GM21723 (cell line): ENCODE results near the gene EDIL3.

Experiments used
- ATAC-seq: cut with Tn5 transposase; IDR thresholded peaks from one replicate; pipeline ENCODE4 v1.9.1; 2021; ENCODE audit warnings: mild to moderate bottlenecking, moderate library complexity; ENCODE audit not compliant: unreplicated experiment

The EDIL3 gene

DNA sequence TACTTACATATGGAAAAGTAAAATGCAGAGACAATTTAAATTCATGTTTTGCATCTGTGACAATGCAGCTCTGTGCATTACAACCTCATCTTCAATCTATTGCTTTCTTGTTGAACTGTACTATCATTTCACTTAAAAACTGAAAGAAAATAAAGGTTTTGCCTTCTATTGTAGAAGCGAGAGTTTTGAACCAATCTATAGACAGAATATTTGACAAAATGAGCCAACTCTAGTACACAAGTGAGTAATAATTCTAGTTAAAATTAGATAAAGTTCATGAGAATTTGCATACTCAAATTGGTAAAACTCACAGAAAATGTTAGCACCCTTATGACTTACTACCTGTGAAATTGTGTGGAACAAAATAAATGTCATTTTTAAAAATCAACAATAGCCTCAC is 123.7 kb downstream of the EDIL3 start:
- peak; percentile 62 for ATAC-seq

DNA sequence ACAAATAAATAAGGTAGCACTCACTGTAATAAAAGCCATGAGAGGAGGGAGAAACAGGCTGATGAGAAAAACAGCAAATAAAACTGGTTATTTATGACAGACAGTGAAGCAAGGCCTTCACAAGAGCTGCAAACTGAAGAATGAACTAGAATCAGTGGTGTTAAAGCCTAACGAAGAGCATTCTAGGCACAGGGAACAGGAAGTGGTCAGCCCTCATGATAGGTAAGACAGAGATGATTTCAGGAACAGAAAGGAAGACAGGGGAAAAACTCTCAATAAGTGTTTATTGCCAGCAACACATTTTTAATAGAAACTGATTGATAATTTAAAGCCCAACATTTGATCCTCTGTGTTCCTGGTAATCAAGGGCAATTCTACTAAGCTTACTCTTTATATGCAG is 124.5 kb downstream of the EDIL3 start:
- ATAC-seq, result peak; percentile 74

DNA sequence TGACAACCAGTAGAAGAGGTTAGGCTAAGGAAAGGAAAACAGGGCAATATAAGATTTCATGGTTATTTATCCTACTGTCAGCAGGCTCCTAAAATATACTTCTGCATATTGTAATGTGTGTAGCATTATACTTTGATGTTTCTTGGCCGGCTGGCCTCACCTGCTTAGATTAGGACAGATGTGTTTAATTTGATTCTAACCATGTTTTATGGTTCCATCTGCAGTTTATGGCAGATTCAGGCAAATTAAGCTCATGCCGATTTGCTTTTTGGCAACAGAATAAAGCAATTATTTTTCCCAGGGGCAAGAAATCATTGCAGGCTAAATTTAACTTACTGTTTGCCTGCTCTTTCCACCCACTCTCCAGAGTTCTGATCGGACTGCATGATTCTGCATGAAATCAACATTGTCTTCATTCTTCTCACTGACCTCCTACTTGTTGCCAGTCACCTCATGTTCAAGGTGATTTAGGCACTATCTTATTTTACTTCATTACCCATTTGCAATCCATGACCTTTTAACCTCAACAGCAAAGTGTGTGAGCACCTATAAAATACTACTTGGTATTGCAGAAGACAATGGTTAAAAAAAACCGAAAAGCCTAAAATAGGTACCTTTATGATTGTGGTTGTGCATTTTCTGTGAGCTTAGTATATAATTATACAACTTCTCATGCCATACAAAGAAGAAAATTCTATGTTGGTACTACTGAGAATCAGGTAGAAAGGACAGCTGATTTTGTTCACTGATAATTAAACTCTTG is 125.2 kb downstream of the EDIL3 start:
- ATAC-seq, result no peak

DNA sequence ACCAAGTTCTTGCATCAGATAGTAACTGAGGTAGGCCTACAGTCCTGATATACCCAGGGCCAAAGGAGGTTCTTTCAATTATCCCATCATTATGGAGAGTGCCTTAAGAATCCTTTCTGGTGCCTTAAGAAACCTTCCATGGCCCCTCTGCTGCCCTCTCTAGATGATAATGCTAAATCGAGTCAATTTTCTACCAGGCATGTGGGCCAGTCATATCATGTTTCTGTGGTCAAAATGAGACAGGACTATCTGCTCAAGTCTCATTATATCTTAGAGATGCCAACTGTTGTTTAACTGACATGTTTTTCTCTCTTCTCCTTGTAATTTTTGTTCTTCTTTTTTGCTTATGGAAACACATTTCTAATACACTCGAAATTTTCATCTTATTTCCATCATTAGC is 127.6 kb downstream of the EDIL3 start:
- no peak for ATAC-seq

DNA sequence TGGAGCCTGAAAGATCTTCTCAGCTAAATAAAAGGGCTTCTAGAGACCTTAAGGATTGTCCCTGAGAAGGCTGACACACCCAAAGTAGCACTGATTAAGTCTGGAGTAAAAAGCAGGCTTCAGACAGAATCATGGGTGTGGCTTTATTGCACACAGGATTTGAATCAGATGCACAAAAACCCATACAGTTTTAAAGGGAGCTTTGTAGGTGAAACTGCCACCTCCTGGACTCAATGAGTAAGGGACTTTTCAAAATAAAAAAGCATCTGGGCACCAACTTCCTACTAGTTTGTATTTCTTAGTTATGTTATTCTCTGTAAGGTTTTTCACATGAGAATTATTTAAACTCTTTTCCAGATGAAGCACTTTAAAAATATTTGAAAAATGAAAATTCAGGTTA is 129.4 kb downstream of the EDIL3 start:
- ATAC-seq, result no peak

DNA sequence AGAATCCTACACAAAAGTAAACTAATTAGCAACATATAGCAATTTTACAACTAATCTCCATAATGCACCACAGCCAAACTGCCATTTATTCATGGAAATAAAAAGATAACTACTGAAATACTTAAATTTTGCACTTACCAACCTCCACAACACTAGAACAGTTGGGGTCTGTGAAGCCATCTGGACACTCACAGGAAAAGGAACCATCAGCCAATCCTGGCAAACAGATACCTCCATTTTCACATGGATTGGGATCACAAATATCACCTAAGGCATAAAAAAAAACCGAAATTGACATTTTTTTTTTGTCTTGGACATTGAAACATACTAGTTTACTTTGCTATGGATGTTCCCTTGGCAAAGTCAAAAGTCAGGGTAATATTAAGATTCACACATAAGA is 130.7 kb downstream of the EDIL3 start:
- no peak for ATAC-seq

DNA sequence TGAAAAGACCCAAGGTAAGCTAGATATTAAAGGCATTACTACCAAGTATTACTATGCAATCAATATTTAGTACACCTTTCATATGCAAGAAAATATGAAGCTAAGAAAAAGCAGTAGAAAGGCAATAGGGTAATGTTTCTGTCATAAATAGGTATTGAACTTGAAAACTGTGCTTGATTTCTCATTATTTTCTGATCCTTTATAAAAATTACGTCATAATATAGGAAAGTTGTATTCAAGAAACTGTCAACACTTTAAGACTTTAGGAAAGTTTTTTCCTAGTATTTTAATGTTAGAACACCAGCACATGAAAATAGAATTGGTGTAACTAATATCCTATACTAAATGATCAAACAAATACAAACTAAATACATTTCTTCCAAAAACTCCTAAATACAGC is 133.2 kb downstream of the EDIL3 start:
- ATAC-seq, result no peak

DNA sequence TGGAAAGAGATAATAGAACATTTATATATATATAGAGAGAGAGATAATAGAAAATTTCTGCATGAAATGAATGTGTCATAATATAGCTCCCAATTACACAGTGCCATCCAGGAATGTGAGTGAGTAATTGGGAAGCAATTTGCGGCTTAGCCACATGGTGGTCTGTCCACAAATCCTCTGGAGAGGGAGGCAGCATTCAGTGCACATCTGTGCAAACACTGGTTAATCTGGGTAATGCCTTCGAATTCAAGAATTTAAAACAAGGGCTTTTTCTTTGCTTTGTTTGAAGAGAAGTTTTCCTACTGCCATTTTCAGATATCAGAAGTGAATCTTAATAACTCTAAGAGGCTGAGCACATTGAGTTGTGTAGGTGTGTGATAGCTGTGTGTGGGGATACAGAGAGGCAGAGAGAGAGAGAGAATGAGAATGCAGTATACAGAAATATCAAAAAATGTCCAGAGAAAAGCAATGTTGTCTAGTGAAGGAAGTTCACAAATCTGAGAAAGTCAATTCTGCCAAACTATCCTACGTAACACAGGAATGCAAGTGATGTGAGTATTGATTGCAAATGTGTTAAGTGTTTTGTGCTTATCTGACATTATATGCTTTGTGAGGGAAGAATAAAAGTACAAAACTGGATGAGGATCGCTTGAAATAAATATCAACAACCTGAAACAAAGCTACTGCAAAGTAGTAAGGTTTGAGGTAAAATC is 134.6 kb downstream of the EDIL3 start:
- no peak for ATAC-seq

DNA sequence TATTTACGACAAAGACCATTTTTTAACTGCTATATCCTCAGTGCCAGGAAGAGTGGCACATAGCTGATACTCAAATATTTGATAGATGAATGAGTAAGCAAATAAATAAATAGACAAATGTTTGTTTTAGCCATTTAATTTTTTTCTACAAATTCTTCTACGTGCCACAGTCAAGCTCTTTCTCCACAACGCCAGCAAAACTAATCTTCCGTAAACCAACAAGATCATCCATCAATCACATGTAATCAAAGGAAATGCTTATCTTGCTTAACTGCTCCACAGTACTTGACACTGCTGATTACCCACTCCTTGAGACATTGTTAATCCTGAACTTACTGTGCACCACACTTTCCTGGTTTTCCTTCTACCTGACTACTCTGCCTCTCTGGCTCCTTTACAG is 136.7 kb downstream of the EDIL3 start:
- ATAC-seq, result no peak

DNA sequence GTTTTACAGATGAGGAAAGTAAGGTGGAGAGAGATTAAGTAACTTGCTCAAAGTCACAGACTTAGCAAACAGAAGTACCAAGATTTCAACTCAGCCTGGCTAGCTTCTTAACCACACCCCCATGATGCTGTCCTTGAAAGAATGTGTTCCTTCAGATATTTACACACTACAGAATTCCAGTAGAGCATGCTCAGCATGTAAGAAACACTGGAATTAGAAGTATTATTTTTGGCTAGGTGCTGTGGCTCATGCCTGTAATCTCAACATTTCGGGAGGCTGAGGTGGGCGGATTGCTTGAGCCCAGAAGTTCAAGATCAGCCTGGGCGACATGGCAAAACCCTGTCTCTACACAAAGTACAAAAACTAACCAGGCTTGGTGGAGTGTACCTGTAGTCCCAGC is 142.4 kb downstream of the EDIL3 start:
- ATAC-seq, result no peak

DNA sequence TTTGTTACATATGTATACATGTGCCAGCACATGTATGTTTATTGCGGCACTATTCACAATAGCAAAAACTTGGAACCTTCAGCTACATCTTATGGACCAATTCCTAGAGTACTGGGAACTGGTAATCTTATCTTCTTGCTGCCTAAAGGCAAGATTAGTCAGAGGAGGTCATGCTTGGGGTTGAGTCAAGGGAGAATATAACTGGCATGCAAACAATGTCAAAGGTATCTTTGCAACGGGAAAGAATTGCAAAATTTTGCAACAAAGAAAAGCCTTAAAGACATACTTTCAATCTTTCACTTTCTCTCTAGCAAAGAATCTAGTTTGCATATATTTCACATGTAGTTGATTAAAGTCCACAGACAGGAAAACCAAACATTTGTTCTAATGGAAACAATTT is 145.2 kb downstream of the EDIL3 start:
- no peak for ATAC-seq

DNA sequence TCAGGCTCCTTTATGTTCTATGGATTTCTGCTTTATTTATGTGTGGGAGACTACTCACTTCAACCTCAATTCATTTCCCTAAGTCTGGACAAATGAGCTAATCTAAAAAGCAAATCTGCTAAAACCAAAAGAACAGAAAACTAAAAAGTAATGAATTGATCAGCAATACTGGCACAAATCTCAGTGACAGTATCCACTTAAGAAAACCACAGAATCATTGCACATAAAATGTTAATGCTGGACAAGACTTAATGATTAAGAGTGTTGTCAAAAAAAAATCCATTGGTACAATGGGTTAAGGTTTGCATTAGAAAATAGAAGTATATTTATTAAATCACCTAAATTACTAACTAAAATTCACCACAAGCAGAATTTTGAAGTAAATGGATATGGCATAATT is 147.6 kb downstream of the EDIL3 start:
- ATAC-seq, result no peak

DNA sequence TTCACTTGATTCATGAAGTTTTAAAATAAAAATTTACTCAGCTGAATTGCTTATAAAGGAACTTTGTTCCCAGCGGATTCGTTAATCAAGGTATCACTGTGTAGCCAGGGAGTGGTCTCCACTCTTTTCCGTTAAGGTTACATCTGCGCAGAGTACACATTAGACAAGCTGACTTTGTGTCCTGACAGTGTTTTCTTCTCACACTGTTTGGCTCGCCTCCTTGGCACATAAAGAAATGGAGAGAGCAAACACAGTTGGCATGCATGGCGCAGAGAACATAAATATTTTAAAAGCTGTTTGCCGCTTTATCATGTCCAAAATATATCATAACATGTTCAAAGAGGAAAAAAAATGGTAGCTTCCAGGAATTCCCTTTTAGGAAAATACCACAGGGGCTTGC is 153.2 kb downstream of the EDIL3 start:
- no peak for ATAC-seq

DNA sequence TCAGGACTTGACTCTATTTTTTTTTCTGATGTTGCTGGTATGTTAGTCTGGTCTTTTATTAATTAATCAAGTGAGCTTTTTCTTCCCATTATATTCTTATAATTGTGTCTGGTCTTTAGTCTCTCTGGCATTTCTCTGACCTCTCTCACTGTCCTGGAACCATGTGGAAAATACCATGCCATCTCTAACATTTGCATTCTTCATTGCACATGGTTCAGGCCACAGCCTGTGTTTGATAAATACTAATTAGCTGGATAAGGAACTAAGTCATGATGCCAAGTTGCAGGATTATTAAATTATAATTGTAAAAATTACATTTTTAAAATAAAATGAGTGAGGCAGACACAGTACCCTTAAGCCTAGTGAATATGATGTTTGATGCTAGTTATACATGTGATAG is 155.6 kb downstream of the EDIL3 start:
- no peak for ATAC-seq

DNA sequence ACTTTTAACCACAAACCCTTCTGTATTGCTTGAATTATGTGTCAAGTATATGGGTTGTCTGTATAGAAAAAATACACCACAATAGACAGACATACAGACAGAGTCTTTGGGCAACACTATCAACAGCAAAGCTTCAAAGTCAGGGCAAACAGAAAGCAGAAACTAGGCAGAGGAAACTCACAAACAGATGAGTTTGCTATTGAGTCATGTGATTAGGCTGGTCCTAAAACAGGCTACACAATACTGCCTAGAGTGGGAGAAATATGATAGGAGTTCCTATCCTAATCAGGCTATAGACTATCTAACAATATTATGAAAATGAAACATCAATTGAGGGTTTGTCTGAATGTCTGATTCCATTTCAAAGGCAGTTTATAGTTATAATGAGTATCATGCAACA is 156.4 kb downstream of the EDIL3 start:
- ATAC-seq, result no peak

DNA sequence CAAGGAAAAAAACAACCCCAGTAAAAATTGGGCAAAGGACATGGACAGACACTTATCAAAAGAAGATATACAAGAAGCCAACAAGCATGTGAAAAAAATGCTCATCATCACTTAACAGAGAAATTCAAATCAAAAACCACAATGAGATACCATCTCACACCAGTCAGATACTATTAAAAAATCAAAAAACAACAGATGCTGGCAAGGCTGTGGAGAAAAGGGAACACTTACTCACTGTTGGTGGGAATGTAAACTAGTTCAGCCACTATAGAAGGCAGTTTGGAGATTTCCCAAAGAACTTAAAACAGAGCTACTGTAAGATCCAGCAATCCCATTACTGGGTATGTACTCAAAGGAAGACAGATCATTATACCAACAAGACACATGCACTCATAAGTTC is 157.4 kb downstream of the EDIL3 start:
- no peak for ATAC-seq

DNA sequence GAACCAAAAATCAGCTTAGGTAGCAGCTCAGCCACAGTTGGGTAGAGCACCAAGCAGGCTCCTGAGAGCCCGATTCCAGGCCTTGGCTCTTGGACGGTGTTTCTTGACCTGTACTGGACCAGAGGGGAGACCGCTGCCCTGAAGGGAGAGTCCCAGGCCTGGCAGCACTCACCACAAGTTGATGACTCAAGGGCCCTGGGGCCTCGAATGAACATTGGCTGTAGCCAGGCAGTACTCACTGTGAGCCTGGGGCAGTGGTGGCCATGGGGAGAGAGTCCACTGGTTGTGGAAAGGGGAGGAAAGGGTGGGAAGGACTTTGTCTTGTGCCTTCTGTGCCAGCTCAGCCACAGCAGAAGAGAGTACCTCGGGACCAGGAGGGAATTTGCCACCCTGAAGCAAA is 166.1 kb downstream of the EDIL3 start:
- no peak for ATAC-seq

DNA sequence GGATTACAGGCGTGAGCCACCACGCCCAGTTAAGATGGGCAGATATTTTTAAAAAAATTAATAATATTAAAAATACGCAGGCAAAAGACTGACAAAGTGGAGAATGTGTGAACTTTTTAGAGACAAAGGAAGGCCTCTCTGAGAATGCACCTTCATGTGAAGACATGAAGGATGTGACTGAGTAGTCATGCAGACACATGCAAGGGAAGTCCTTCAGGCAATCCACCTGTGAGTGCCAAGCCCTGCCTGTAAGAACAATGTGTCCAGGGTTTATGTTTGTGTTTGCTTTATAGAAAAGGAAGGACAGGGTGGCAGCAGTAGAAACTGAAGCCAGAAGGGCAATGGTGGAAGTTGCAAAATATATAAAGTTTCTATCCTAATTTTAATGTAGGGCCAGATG is 169.2 kb downstream of the EDIL3 start:
- no peak for ATAC-seq

DNA sequence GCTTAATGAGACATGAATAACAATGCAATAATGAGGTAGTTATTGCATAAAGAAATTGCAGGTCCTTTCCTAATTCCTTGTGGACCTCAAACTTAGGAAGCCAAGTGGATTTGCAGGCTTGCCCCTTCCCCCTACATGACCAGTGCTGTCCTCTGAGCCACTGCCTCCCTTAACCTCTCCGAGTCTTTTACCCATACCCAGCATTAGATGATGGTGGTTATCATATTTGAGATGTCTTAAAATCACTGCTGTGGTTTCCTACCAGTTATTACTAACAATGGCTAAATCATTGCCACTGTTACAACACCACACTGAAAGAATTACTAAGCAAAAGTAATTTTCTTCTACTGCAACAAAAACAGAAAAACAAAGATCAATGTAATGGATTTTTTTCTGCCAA is 170.8 kb downstream of the EDIL3 start:
- no peak for ATAC-seq

DNA sequence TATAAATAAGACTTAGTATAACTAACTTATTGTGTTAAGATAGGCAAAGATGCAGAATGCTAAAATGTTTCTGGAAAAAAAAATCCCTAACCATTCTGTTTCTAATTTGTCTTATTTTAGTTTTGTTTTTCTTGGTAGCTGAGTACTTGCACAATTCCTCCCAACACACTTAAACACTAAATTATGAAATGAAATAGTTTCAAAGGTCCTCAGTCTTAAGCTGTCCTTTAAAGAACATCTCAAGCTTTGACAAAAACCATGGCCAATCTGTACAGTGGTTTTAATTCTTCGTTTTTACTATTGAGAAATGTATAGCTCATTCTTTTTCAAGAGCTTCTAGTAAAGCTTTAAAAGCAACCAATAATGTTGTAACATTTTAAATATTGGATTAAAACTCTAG is 171.5 kb downstream of the EDIL3 start:
- no peak for ATAC-seq

DNA sequence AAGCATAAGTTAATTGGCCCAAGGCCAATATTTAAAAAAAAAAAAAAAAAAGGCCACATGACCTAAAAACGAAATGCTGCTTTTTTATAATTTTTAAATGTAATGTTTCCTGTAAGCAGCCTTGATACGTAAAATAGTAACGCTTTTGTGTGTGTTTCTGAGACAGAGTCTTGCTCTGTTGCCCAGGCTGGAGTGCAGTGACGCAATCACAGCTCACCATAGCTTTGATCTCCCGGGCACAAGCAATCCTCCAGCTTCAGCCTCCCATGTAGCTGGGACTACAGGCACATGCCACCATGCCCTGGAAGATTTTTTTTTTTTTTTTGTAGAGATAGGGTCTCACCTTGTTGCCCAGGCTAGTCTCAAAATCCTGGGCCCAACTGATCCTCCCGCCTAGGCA is 179.9 kb downstream of the EDIL3 start:
- no peak for ATAC-seq

DNA sequence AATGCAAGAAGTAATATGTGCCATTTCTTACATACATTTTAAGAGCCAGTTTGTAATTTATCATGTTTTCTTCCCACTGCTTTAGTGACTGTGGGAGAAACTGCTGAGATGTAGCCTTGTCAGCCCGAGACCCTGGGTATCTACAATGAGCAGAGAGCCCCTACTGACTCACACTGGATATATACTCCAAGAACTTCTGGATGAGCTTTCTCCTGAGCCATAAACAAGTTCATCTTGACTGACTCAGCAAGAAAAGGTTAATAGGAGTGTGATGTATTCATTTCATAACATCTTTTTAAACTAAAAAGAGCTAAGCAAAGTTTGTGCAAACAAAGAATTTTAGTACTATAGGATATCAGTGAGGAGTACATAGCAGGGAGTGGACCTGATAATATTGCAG is 182.5 kb downstream of the EDIL3 start:
- ATAC-seq, result no peak

DNA sequence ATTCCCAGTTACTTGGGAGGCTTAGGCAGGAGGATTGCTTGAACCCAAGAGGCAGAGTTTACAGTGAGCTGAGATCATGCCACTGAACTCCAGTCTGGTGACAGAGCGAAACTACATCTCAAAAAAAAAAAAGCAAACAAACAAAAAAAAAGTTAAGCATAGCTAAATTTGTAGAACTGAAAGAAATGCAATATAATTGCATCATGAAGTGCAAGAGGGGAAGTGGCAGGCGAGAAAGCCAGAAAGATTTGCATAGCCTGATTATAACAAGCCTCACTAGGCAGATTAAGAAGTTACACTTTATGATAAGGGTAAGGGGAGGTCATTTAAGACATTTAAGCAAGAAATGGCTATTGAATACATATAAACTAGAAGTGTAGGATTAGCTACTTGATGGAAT is 187.1 kb downstream of the EDIL3 start:
- no peak for ATAC-seq
